ENCODE measurements around the gene SCTR.

The SCTR gene

DNA sequence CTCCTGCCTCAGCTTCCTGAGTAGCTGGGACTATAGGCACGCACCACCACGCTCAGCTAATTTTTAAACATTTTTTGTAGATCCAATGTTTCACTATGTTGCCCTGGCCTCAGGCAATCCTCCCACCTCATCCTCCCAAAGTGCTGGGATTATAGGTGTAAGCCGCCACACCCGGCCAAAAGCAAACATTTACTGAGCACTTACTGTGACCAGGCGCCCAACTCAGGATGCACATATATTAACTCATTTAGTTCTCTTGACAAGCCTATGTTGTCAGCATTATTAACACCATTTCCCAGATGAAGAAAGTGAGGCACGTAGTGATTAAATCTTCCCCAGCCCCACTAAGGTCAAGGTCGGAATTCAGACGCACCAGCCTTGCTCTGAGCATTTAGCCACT, 51.5 kb downstream of the SCTR start:
- no peak for DNase-seq

- DNase-seq: no peak
Measured at GRCh38 chr2:119469661-119470297, 54.5 kb downstream of the SCTR start.

DNA sequence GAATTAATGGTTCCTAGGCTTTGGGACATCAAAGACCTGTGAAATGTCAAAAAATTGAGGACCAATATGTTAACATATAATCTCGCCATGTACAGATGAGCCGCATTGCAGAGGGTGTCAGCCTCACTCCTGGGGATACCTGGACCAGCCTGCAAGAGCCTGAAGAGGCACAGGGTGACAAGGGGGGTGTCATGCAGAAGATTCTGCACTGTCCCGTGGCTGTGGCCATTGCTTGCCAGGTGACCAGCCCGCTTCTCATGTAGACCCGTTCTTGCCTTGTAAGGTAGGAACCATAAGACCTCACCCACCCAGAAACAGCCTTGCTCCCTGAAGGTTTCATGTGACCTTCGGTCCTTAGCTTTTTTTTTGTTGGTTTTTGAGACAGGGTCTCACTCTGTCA, 55.2 kb downstream of the SCTR start:
- no peak for DNase-seq

- no peak for DNase-seq
Measured at GRCh38 chr2:119468154-119468955, 55.9 kb downstream of the SCTR start.

DNA sequence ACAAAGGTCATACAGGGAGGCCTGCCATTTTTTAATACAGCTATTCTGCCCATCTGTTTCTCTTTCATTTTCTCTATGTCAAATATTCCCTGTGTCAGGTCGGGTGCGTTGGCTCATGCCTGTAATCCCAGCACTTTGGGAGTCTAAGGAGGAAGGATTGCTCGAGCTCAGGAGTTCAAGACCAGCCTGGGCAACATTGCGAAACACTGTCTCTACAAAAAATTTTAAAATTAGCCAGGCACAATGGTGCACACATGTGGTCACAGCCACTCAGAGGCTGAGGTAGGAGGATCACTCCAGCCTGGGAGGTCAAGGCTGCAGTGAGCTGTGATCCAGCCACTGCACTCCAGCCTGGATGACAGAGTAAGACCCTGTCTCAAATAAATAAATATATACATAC, 57.9 kb downstream of the SCTR start:
- no peak for DNase-seq

- DNase-seq: no peak
Measured at GRCh38 chr2:119465687-119466086, 58.6 kb downstream of the SCTR start.

DNA sequence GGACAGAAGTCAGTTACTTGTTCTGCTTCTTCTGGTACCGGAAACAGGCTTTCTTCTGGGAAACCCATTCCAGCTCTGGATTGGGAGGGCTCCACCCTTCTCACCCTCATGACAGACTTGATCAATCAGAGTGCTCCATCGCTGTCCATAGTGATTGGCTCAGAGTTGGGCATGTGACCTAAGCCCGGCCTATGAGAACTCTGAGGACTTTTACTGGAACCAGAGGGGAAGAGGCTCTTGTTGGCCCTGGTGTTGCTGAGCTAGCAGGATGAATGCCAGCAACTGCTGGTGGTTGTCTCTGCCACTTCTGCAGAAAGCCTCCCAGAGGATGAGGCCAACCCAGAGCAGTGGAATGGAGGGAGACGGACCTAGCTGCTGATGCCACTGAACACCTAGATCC, 59.3 kb downstream of the SCTR start:
- DNase-seq: no peak

DNA sequence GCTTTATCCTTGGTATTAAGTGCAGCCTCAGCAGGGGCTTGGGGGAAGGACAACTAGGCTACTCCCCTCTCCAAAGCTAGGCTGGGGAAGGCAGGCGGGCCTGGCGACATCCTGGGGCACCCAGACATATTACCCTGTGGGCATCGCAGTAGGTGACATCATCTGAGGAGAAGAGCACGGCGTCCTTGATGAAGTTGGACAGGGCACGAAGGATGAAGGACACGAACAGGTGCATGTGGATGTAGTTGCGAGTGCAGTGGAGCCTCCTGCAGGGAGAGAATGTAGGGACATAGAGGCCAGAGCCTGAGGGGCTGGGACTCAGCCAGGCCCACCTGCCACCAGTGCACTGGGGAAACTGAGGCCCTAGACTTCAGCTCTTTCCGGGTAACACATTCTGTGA, 60.3 kb downstream of the SCTR start:
- DNase-seq: no peak

DNA sequence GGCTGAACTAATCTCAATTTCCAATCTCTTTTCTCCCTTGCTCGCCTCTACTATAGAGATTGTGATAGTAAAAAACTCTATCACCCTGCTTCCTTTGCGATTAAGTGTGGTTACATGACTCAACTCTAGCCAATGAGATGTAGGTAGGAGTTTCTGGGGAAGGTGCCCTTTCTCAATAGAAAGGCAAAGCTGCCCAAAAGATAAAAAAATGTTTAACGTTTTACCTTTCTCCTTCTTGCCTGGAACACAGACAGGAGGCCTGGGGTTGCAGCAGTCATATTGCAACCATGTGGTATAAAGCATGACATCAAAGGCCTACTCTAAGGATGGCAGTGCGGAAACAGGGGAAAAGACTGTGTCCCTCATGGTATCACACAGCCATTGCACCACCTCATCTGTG, 61.1 kb downstream of the SCTR start:
- no peak for DNase-seq

- no peak for DNase-seq
Measured at GRCh38 chr2:119462574-119462973, 61.7 kb downstream of the SCTR start.

GRCh38 chr2:119461811-119462210, 62.5 kb downstream of the SCTR start:
- DNase-seq: no peak

GRCh38 chr2:119460076-119460475, 64.2 kb downstream of the SCTR start:
- no peak for DNase-seq

GRCh38 chr2:119455066-119455718, 69.1 kb downstream of the SCTR start:
- DNase-seq: no peak

DNA sequence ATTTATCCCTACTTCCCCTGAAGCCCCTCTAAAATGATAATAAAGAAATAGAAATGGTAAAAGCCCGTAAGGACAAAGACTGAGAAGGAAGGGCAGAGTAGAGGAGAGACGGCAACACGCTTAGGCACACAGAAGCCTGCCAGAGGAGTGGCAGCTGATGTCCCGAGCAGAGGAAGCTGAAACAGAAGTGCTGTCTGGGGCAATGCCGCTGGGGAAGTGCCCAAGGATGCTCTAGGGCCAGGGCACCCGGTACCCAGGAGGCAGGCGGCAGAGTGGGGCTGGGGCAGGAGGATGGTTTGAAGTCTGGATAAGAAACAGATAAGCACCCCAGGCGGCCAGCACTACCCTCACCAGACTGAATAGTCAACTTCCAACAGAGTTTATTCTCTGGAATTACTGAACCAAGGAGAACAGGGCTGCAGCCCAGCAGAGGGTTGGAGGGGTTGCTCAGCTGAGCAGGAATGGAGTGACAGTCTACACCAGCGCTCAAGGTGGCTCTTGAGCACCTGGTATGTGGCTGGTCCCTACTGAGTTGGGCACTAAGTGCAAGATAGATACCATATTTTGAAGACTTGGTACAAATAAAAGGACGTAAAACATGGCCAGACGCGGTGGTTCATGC, 70.2 kb downstream of the SCTR start:
- no peak for DNase-seq

DNA sequence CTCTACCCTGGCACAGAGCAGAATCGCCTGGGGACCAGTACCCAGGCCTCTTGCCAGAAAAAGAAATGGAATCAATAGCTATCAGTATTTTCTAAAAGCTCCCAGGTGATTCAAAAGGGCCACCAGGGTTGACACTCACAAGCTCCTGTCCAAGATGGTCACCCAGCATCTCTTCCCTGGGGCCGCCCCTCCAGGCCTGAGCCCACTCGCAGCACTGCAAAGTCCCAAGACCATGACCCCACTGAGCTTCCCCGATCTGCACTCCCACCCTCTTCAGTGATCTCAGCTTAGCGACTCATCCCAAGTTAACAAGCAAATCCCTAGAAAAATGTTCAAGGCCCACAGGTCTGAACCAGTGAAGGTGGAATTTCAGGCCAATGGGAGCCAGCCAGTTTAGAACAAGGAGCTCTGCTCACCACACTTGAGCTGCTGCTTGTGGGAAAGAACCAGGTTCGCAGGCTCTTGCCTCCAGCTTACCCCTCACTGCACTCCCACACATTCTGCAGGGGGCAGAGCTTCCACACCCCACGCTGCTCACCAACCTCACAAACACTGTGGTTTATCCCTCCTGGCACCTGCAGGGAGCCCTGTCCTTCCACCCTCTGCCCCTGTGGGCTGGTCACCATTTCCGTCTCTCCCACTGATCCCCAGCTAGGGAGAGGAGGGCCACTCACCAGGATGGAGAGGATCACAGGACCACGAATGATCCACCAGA, 72.8 kb downstream of the SCTR start:
- DNase-seq: no peak

DNA sequence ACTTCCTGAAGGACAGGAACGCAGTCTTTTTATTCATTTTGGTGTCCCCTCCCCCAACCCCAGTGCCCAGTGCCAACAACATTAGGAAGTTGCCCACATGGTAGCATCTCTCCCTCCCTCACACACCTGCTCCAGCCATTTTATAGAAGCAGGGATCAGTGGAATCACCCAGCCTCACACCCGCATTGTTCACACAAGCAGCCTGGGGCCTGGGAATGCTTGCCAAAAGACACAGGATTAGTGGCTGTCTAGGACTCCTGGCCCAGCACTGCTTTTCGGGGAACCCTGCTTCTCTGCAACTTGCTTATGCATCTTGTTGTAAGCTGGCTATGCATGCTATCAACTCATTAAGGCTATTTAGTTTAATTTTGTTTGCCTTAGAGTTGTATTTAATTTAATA, 74.8 kb downstream of the SCTR start:
- DNase-seq: no peak

- DNase-seq: no peak
Measured at GRCh38 chr2:119448427-119449141, 75.7 kb downstream of the SCTR start.

GRCh38 chr2:119446037-119446436, 78.2 kb downstream of the SCTR start:
- no peak for DNase-seq

DNA sequence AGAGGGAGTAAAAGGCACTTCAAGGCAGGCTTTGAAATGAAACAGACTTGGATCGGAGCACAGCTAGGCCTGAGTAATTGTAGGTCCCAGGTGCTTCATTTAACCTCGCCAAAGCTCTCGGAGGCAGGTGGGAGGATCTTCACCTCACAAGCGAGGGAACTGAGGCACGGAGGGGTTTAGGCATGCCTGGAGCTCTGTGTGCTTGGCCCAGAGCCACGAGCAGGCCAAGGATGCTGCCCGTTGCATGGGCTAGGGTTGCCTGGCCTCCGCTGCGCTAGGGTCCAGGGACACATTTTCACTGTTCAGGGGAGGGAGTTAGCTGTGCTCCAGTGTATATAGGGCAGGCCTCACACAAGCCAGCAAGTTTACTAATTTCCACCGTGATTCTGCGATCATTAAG, 81.4 kb downstream of the SCTR start:
- DNase-seq: no peak

GRCh38 chr2:119442226-119442619, 82.1 kb downstream of the SCTR start:
- DNase-seq: no peak

- DNase-seq: no peak
Measured at GRCh38 chr2:119441376-119442225, 82.7 kb downstream of the SCTR start.
